Hepatocyte (in vitro differentiated cells): Measurements from ENCODE around the gene ARL6. TPM values are rescaled to one million over a fixed set of nuclear protein-coding genes. Genes with fewer than 3 reads are reported as not detected.

ENCODE experiments used
- DNase-seq: peaks from one replicate; pipeline ENCODE4 v3.0.0-alpha.2; 2016; ENCODE audit warnings: low spot score
- H2AFZ ChIP-seq: fragments of 200-600 bp; sonication (generic); 2 replicates; pipeline ENCODE4 v1.6.0; 2016; ENCODE audit warnings: antibody characterized with exemption, mild to moderate bottlenecking
- H3K27ac ChIP-seq: fragments of 200-600 bp; sonication (generic); 2 replicates; pipeline ENCODE4 v1.5.1; 2016; ENCODE audit warnings: mild to moderate bottlenecking
- H3K27me3 ChIP-seq: fragments of 200-600 bp; sonication (generic); 2 replicates; pipeline ENCODE4 v1.6.1; 2016
- H3K36me3 ChIP-seq: fragments of 200-600 bp; sonication (generic); replicated peaks from 2 replicates; pipeline ENCODE4 v1.5.1; 2016; ENCODE audit warnings: low read depth; ENCODE audit not compliant: insufficient read depth
- H3K4me1 ChIP-seq: fragments of 200-600 bp; sonication (generic); 2 replicates; pipeline ENCODE4 v1.5.1; 2016; ENCODE audit warnings: mild to moderate bottlenecking, moderate library complexity; ENCODE audit not compliant: insufficient read depth
- H3K4me2 ChIP-seq: fragments of 200-600 bp; sonication (generic); 2 replicates; pipeline ENCODE4 v1.6.0; 2016
- H3K4me3 ChIP-seq: fragments of 200-600 bp; sonication (generic); 2 replicates; pipeline ENCODE4 v1.5.1; 2016; ENCODE audit warnings: mild to moderate bottlenecking
- H3K79me2 ChIP-seq: fragments of 200-600 bp; sonication (generic); 2 replicates; pipeline ENCODE4 v1.6.0; 2017; ENCODE audit warnings: mild to moderate bottlenecking
- H3K9me2 ChIP-seq: fragments of 200-600 bp; sonication (generic); replicated peaks from 2 replicates; pipeline ENCODE4 v1.6.0; 2017; ENCODE audit warnings: mild to moderate bottlenecking; ENCODE audit not compliant: insufficient read depth
- H3K9me3 ChIP-seq: fragments of 200-600 bp; sonication (generic); 2 replicates; pipeline ENCODE4 v1.5.1; 2016; ENCODE audit warnings: low read depth, mild to moderate bottlenecking
- H4K20me1 ChIP-seq: fragments of 200-600 bp; sonication (generic); 2 replicates; pipeline ENCODE4 v1.6.0; 2016; ENCODE audit warnings: mild to moderate bottlenecking; ENCODE audit not compliant: insufficient read depth, poor library complexity, severe bottlenecking
- CTCF ChIP-seq: fragments of 200-600 bp; sonication (generic); IDR thresholded peaks from 2 replicates; pipeline ENCODE4 v1.5.1; 2016; ENCODE audit warnings: antibody characterized with exemption, mild to moderate bottlenecking; ENCODE audit not compliant: poor library complexity
- EZH2 ChIP-seq: fragments of 200-600 bp; sonication (generic); IDR thresholded peaks from 2 replicates; pipeline ENCODE4 v1.6.1; 2016; ENCODE audit warnings: antibody characterized with exemption, mild to moderate bottlenecking, borderline replicate concordance
- EZH2phosphoT487 ChIP-seq: fragments of 200-600 bp; sonication (generic); IDR thresholded peaks from one replicate; pipeline ENCODE4 v1.6.1; 2018; ENCODE audit warnings: antibody characterized with exemption, mild to moderate bottlenecking, low read depth, moderate library complexity; ENCODE audit not compliant: unreplicated experiment, severe bottlenecking
- WGBS: methylation state at CpG from one replicate; pipeline ENCODE4 v1.1.6; 2016; ENCODE audit warnings: low lambda C conversion rate; ENCODE audit errors: missing lambda C conversion rate; 5-methylcytosine and 5-hydroxymethylcytosine counted together
- polyA plus RNA-seq: library from polyadenylated mRNA; unstranded; fragments of >200 nt; fragmentation: Nextera tagmentation; extraction: Ambion mirVana; gene quantifications from 2 replicates; pipeline ENCODE4 v1.2.1, GENCODE V29; 2016
- total RNA-seq: library from RNA; depleted of rRNA; stranded (reverse); fragments of >200 nt; gene quantifications from 2 replicates; pipeline ENCODE4 v1.2.3, GENCODE V29; 2014

The ARL6 gene
- total and polyA plus RNA-seq, 2 experiments from 2014 or later: 4.0 to 8.5 TPM

- Histone ChIP-seq H2AFZ (peak within 1 kb of the TSS; percentile 100), H3K4me3 (peak within 1 kb of the TSS; percentile 89), H3K36me3 (no peaks in the 10 kb centered on the region), H4K20me1 (peaks cover 4% of the 10 kb centered on the region), H3K9me3 (no peaks in the 10 kb centered on the region), H3K27ac (peak within 1 kb of the TSS; percentile 86), H3K79me2 (peaks cover 26% of the 10 kb centered on the region), H3K27me3 (peaks cover 9% of the 10 kb centered on the region), H3K9me2 (no peaks in the 10 kb centered on the region), H3K4me2 (peak within 1 kb of the TSS; percentile 94), H3K4me1 (peaks cover 21% of the 10 kb centered on the region)
- TF ChIP-seq EZH2phosphoT487 (no peak), CTCF (peak; percentile 37)
- peak; percentile 93 for DNase-seq
- under 1% methylated on average over 27 of the region's 66 CpGs for WGBS
Measured at GRCh38 chr3:97821774-97822358, 57.3 kb downstream of the ARL6 start, which contains the start of gene CRYBG3. Gene CRYBG3, plus strand, starts transcription at chr3:97822011. Its CDS starts 196 bp downstream, at chr3:97822207.

GRCh38 chr3:97822359-97822775 is 57.8 kb downstream of the ARL6 start:
- no peaks in the 10 kb centered on the region for H3K36me3 ChIP-seq
- H3K79me2 ChIP-seq: peaks cover 31% of the 10 kb centered on the region
- peak overlapping the region; percentile 94 for H3K4me2 ChIP-seq
- H3K27me3 ChIP-seq: peaks cover 9% of the 10 kb centered on the region
- 3% methylated on average over 23 of the region's 36 CpGs for WGBS
- no peaks in the 10 kb centered on the region for H3K9me2 ChIP-seq
- TF ChIP-seq EZH2phosphoT487: no peak
- no peak for TF ChIP-seq EZH2
- DNase-seq: peak; percentile 60
- peak overlapping the region; percentile 86 for H3K27ac ChIP-seq
- H4K20me1 ChIP-seq: peaks cover 4% of the 10 kb centered on the region
- H3K9me3 ChIP-seq: no peaks in the 10 kb centered on the region
- H3K4me1 ChIP-seq: peaks cover 21% of the 10 kb centered on the region
- H2AFZ ChIP-seq: peak overlapping the region; percentile 100
- H3K4me3 ChIP-seq: peak overlapping the region; percentile 89

DNA sequence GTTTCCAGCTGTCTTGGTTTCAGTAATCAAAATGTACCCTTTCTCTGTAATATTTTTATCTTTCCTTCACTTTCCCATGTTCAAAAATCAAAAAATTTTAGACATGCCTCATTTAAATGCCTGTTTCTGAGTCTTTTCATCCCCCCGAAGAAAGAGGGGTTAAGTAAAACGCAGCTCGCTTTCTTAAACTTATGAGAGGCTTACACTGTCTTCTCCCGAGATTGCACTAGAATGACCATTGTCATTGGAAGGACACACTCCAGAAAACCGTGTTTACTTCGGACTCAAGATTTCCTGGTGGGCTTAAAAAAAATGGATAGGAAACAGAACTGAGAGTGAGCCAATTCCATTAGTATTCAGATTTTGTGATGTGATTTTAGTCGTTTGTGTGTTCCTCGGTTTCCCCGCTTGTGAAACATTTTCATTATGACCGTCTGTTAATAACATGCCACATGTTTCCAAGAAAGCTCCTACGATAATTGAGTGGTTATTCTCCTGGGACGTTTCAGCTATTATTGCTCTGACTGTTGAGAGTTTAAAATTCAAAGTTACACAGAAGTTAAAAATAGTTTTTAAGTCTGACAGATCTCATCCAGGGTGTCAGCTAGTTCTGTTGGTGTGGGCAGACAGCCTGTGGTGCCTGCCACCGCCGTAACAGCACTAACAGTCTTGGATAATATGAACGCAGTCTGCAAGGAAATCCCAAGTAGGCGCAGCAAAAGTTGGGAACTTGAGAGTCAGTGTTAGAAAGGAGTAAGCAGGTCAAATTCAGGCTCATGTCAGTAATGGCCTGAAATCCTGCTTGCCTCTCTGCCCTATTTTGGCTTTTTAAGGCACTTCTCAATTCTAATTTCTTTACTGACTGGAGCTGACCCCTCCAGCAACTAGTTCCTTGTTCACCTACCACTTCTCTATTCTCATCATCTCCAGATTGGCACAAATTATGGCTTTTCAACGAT is 58.8 kb downstream of the ARL6 start:
- Histone ChIP-seq H3K9me3 (no peaks in the 10 kb centered on the region), H3K4me3 (peak overlapping the region; percentile 89), H3K36me3 (no peaks in the 10 kb centered on the region), H3K79me2 (peaks cover 39% of the 10 kb centered on the region), H3K4me2 (peak overlapping the region; percentile 94), H4K20me1 (peaks cover 4% of the 10 kb centered on the region), H2AFZ (peak overlapping the region; percentile 100), H3K27ac (no peak overlapping the region), H3K4me1 (peaks cover 21% of the 10 kb centered on the region), H3K27me3 (peaks cover 6% of the 10 kb centered on the region), H3K9me2 (no peaks in the 10 kb centered on the region)
- no peak for TF ChIP-seq CTCF
- no peak for TF ChIP-seq EZH2phosphoT487
- TF ChIP-seq EZH2: no peak
- 54% methylated on average over 17 of the region's 17 CpGs for WGBS
- no peak for DNase-seq

DNA sequence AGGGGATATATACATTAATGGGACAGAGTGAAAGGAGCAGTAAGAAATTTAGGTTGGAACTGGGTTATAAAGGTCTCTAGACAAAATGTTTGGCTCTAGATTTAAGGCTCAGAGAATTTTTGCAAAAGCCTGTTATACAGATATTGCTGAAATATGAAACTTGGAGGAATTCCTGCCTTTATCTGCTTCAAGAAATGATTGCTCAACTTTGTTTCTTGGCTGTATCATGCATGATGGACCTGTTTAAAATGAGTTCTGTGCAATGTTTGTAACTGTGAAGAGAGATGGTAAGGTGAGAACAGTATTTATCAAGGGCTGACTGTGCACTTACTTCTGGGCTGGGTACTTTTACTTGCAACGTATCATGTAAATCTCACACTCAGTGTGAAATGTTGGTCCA is 60.5 kb downstream of the ARL6 start:
- Histone ChIP-seq H3K36me3 (no peaks in the 10 kb centered on the region), H3K27me3 (no peaks in the 10 kb centered on the region), H4K20me1 (peaks cover 4% of the 10 kb centered on the region), H3K9me2 (no peaks in the 10 kb centered on the region), H3K4me2 (peak overlapping the region; percentile 43), H3K4me1 (peaks cover 21% of the 10 kb centered on the region), H3K79me2 (peaks cover 50% of the 10 kb centered on the region), H3K27ac (no peak overlapping the region), H2AFZ (no peak overlapping the region), H3K9me3 (no peaks in the 10 kb centered on the region), H3K4me3 (no peak overlapping the region)
- no peak for DNase-seq
- WGBS: 87% methylated on average over 1 of the region's 1 CpG
- TF ChIP-seq EZH2phosphoT487: no peak
- TF ChIP-seq EZH2: no peak
- TF ChIP-seq CTCF: no peak
